Esophagus muscularis mucosa (tissue), 4 donors: ENCODE data around the gene VSNL1. TPM values are rescaled to one million over a fixed set of nuclear protein-coding genes. Genes with fewer than 3 reads are reported as not detected.

Source experiments
- DNase-seq: peaks from one replicate; pipeline ENCODE4 v3.0.0-alpha.2; 2017; ENCODE audit errors: extremely low spot score
- H3K27ac ChIP-seq, 4 donors: fragments of 200-600 bp; sonication (generic); replicated peaks in 1 of 4; 1 replicate in 3 of 4; 2 replicates in 1 of 4; pipeline ENCODE4 v1.5.1; 2016 to 2019; ENCODE audit warnings: mild to moderate bottlenecking in 1 of 4
- H3K27me3 ChIP-seq, 4 donors: fragments of 200-600 bp; sonication (generic); one replicate each; pipeline versions ENCODE4 v1.5.1 to v1.6.0; 2016 to 2019
- H3K36me3 ChIP-seq, 4 donors: fragments of 200-600 bp; sonication (generic); one replicate each; pipeline ENCODE4 v1.5.1; 2016 to 2019
- H3K4me1 ChIP-seq, 4 donors: fragments of 200-600 bp; sonication (generic); one replicate each; pipeline ENCODE4 v1.5.1; 2016 to 2019
- H3K4me3 ChIP-seq, 4 donors: fragments of 200-600 bp; sonication (generic); 1 replicate in 2 of 4; 2 replicates in 2 of 4; pipeline ENCODE4 v1.5.1; 2016 to 2019; ENCODE audit warnings: mild to moderate bottlenecking in 4 of 4, moderate library complexity in 1 of 4
- H3K9me3 ChIP-seq, 4 donors: fragments of 200-600 bp; sonication (generic); 1 replicate in 3 of 4; 2 replicates in 1 of 4; pipeline ENCODE4 v1.5.1; 2016 to 2019
- EP300 ChIP-seq: sonication (generic); formaldehyde crosslinking; IDR thresholded peaks from one replicate; pipeline ENCODE4 v1.6.1; 2017; ENCODE audit warnings: antibody characterized with exemption
- POLR2A ChIP-seq: fragments of 450-650 bp; IDR thresholded peaks from one replicate; pipeline ENCODE4 v1.6.1; 2017; ENCODE audit warnings: antibody characterized with exemption, moderate library complexity, mild to moderate bottlenecking, low read depth
- POLR2AphosphoS5 ChIP-seq, 2 donors: sonication (generic); formaldehyde crosslinking; IDR thresholded peaks; one replicate each; pipeline ENCODE4 v1.6.1; 2017; ENCODE audit warnings: antibody characterized with exemption in 2 of 2
- whole genome bisulfite sequencing: methylation state at CpG from one replicate; pipeline ENCODE4 v1.1.5; 2018; 5-methylcytosine and 5-hydroxymethylcytosine counted together
- intact Hi-C: fragments of 100-400 bp; cut with DNase I; formaldehyde crosslinking; loops from one replicate; pipeline ENCODE4 v1.15.1; 2023
- total RNA-seq, 4 donors: library from RNA; depleted of rRNA; stranded (reverse); fragments of >200 nt; gene quantifications; one replicate each; pipeline versions ENCODE4 v1.1.0 to v1.2.1, GENCODE V29; 2016
- TF ChIP-seq, protein P1 (sequence below), 3 experiments: fragments of 200-600 bp in 2 of 3; fragments of 450-650 bp in 1 of 3; sonication (generic) in 2 of 3; IDR thresholded peaks; one replicate each; pipeline ENCODE4 v1.5.1; 2017 to 2019; ENCODE audit warnings: antibody characterized with exemption in 3 of 3, mild to moderate bottlenecking in 2 of 3, moderate library complexity in 1 of 3

The VSNL1 gene
- total RNA-seq, 4 donors from 2014 or later = 0.17 to 4.6 (median 2.1) TPM; not detected in 1

DNA sequence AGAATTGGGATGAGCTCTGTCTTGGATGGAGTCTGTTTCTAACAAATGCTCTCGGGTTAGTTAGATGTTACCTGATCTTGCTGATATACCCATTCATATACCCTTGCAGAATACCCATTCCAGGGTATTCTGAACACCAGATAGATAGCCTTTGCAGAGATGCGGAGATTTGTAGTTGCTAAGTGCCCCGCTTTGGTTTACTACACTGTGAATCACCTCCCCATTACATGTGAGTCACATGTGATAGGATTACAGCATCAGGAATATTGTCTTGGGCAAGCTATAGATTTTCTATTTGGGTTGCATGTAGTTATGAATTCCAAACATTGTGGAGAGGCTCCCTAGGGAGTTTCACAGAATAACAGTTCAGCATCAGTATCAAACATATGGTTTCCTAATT, 3.8 kb downstream of the VSNL1 start:
- no peak for TF ChIP-seq POLR2A
- H3K9me3 ChIP-seq = no peaks in the 10 kb centered on the region
- H3K27me3 ChIP-seq = peaks cover 0 to 3% (median 0%) of the 10 kb centered on the region in 4 donors
- H3K4me1 ChIP-seq = peaks cover 6 to 26% (median 23%) of the 10 kb centered on the region in 4 donors
- intact Hi-C loops = no loop called here
- H3K36me3 ChIP-seq = no peaks in the 10 kb centered on the region
- WGBS = 83% methylated on average over 3 of the region's 3 CpGs
- no peak overlapping the region for H3K4me3 ChIP-seq
- no peak for DNase-seq
- no peak overlapping the region for H3K27ac ChIP-seq

GRCh38 chr2:17545680-17546613, 5.5 kb downstream of the VSNL1 start:
- H3K4me3 ChIP-seq = no peak overlapping the region
- peaks cover 0 to 12% (median 10%) of the 10 kb centered on the region in 4 donors for H3K4me1 ChIP-seq
- peaks cover 0 to 3% (median 0%) of the 10 kb centered on the region in 4 donors for H3K27me3 ChIP-seq
- intact Hi-C loops = no loop called here
- H3K27ac ChIP-seq = no peak overlapping the region
- no peak for DNase-seq
- H3K9me3 ChIP-seq = no peaks in the 10 kb centered on the region
- no peak for TF ChIP-seq POLR2A
- TF ChIP-seq POLR2AphosphoS5 (IDR thresholded peaks at IDR 0.05) = no peak
- TF ChIP-seq, protein P1, sequence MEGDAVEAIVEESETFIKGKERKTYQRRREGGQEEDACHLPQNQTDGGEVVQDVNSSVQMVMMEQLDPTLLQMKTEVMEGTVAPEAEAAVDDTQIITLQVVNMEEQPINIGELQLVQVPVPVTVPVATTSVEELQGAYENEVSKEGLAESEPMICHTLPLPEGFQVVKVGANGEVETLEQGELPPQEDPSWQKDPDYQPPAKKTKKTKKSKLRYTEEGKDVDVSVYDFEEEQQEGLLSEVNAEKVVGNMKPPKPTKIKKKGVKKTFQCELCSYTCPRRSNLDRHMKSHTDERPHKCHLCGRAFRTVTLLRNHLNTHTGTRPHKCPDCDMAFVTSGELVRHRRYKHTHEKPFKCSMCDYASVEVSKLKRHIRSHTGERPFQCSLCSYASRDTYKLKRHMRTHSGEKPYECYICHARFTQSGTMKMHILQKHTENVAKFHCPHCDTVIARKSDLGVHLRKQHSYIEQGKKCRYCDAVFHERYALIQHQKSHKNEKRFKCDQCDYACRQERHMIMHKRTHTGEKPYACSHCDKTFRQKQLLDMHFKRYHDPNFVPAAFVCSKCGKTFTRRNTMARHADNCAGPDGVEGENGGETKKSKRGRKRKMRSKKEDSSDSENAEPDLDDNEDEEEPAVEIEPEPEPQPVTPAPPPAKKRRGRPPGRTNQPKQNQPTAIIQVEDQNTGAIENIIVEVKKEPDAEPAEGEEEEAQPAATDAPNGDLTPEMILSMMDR (IDR thresholded peaks at IDR 0.05) = no peak
- WGBS = 68% methylated on average over 5 of the region's 5 CpGs
- no peaks in the 10 kb centered on the region for H3K36me3 ChIP-seq

DNA sequence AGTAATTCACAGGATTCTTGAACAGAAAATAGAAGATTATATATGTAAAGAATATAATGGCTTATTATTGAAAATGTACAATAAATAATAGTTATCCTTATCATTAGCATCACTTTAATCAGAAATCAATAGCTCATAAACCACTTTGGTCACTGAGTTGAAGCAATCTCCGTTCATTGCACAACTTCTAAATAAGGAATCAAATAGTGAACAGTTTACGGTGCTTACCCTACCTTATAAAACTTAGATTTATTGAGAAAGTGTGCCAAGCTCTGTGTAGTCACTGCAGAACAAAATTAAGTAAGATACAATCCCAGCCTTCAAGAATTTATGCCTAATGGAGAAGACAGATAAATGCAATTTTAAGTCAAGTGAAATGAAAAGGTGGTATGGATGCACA, 6.7 kb downstream of the VSNL1 start:
- no peaks in the 10 kb centered on the region for H3K36me3 ChIP-seq
- no peak for DNase-seq
- H3K27ac ChIP-seq = no peak overlapping the region
- TF ChIP-seq, protein P1 (IDR thresholded peaks at IDR 0.05) = no peak
- no peak for TF ChIP-seq POLR2AphosphoS5 (IDR thresholded peaks at IDR 0.05)
- no peak for TF ChIP-seq EP300
- TF ChIP-seq POLR2A = no peak
- H3K9me3 ChIP-seq = no peaks in the 10 kb centered on the region
- no peaks in the 10 kb centered on the region for H3K27me3 ChIP-seq
- 82% methylated on average over 2 of the region's 2 CpGs for WGBS
- intact Hi-C loops = no loop called here
- no peak overlapping the region for H3K4me3 ChIP-seq
- H3K4me1 ChIP-seq = no peaks in the 10 kb centered on the region

GRCh38 chr2:17547737-17548136, 7.2 kb downstream of the VSNL1 start:
- WGBS = 82% methylated on average over 5 of the region's 5 CpGs
- TF ChIP-seq, protein P1 (IDR thresholded peaks at IDR 0.05) = no peak
- no peak for TF ChIP-seq EP300
- no peak for TF ChIP-seq POLR2AphosphoS5 (IDR thresholded peaks at IDR 0.05)
- TF ChIP-seq POLR2A = no peak
- Histone ChIP-seq H3K36me3 (no peaks in the 10 kb centered on the region), H3K27ac (no peak overlapping the region), H3K27me3 (no peaks in the 10 kb centered on the region), H3K4me3 (no peak overlapping the region), H3K9me3 (no peaks in the 10 kb centered on the region), H3K4me1 (no peaks in the 10 kb centered on the region)
- no peak for DNase-seq
- intact Hi-C loops = no loop called here

DNA sequence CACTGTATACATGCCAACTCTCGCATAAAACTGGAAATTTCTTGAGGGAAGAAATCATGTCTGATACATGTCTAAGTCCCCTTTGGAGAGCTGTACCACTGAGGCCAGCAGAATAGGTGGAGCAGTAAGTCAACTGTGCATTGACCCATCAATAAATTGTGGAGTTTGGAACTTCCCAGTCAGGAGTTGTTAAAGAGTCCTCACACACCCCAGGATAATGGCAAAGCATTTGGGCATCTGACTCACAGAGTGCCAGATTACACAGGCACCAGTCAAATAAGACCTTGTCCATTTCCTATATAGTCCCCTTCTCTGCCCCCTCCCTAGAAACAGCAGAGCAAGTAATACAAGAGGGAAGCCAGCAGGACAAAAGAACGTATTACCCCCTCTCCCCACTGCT, 10.4 kb downstream of the VSNL1 start:
- TF ChIP-seq POLR2AphosphoS5 (IDR thresholded peaks at IDR 0.05) (no peak), POLR2A (no peak), EP300 (no peak)
- TF ChIP-seq, protein P1 (IDR thresholded peaks at IDR 0.05) = no peak
- Histone ChIP-seq H3K36me3 (no peaks in the 10 kb centered on the region), H3K4me3 (no peak overlapping the region), H3K27me3 (no peaks in the 10 kb centered on the region), H3K27ac (no peak overlapping the region), H3K4me1 (no peaks in the 10 kb centered on the region), H3K9me3 (no peaks in the 10 kb centered on the region)
- intact Hi-C loops = no loop called here
- DNase-seq = no peak
- 84% methylated on average over 2 of the region's 2 CpGs for WGBS
